EL (cell line): Measurements from ENCODE around the gene CYSLTR2.
"Not testable (repeated sequence)": the region's sequence is repeated elsewhere in the genome, so short reads cannot be mapped to it uniquely, and the experiment has no call there.

ENCODE experiments used
- DNase-seq: peaks from one replicate; pipeline ENCODE4 v3.0.0-alpha.2; 2016

CYSLTR2 gene

GRCh38 chr13:48646791-48647190 is 6.9 kb upstream of the CYSLTR2 start:
- DNase-seq = no peak

GRCh38 chr13:48647625-48648024 is 6.1 kb upstream of the CYSLTR2 start:
- no peak for DNase-seq

GRCh38 chr13:48648446-48648845 is 5.3 kb upstream of the CYSLTR2 start:
- no peak for DNase-seq

- no peak for DNase-seq
Measured at GRCh38 chr13:48652851-48653471, 768 bp upstream of the CYSLTR2 start.

- no peak for DNase-seq
Measured at GRCh38 chr13:48654511-48654910, 782 bp downstream of the CYSLTR2 start.

GRCh38 chr13:48655291-48655690 is 1.6 kb downstream of the CYSLTR2 start:
- DNase-seq = no peak

- no peak for DNase-seq
Measured at GRCh38 chr13:48656608-48657007, 2.9 kb downstream of the CYSLTR2 start.

GRCh38 chr13:48660361-48661076 is 6.8 kb downstream of the CYSLTR2 start:
- no peak for DNase-seq

GRCh38 chr13:48661107-48661506 is 7.4 kb downstream of the CYSLTR2 start:
- no peak for DNase-seq

GRCh38 chr13:48662226-48662625 is 8.5 kb downstream of the CYSLTR2 start:
- no peak for DNase-seq

GRCh38 chr13:48667136-48667535 is 13.4 kb downstream of the CYSLTR2 start:
- DNase-seq = no peak

- not testable (repeated sequence) for DNase-seq
Measured at GRCh38 chr13:48671421-48671820, 17.7 kb downstream of the CYSLTR2 start.

- no peak for DNase-seq
Measured at GRCh38 chr13:48675247-48675646, 21.5 kb downstream of the CYSLTR2 start.

- no peak for DNase-seq
Measured at GRCh38 chr13:48678316-48678715, 24.6 kb downstream of the CYSLTR2 start.

- no peak for DNase-seq
Measured at GRCh38 chr13:48679941-48680680, 26.4 kb downstream of the CYSLTR2 start.

- DNase-seq = no peak
Measured at GRCh38 chr13:48680756-48681392, 27.1 kb downstream of the CYSLTR2 start.

- no peak for DNase-seq
Measured at GRCh38 chr13:48681905-48682304, 28.2 kb downstream of the CYSLTR2 start.

- no peak for DNase-seq
Measured at GRCh38 chr13:48682436-48682835, 28.7 kb downstream of the CYSLTR2 start.

- DNase-seq = no peak
Measured at GRCh38 chr13:48686636-48687210, 33.0 kb downstream of the CYSLTR2 start.

GRCh38 chr13:48687249-48687648 is 33.5 kb downstream of the CYSLTR2 start:
- DNase-seq = no peak

GRCh38 chr13:48693998-48694397 is 40.3 kb downstream of the CYSLTR2 start:
- DNase-seq = no peak

- DNase-seq = no peak
Measured at GRCh38 chr13:48695776-48696175, 42.0 kb downstream of the CYSLTR2 start.

- DNase-seq = not testable (repeated sequence)
Measured at GRCh38 chr13:48696676-48697075, 42.9 kb downstream of the CYSLTR2 start.
